NB4 (cell line): Measurements from ENCODE around the gene SMCR8.

ENCODE experiments used
- CTCF ChIP-seq: IDR thresholded peaks from one replicate; pipeline ENCODE4 v1.5.1; 2012; ENCODE audit warnings: low read depth, low read length
- MAX ChIP-seq: IDR thresholded peaks from 2 replicates; pipeline ENCODE4 v1.6.1; 2011; ENCODE audit warnings: low read depth, low read length
- MYC ChIP-seq: IDR thresholded peaks from 2 replicates; pipeline ENCODE4 v1.6.1; 2011; ENCODE audit warnings: low read depth, low read length

- TF ChIP-seq MAX, result no peak
- TF ChIP-seq CTCF, result no peak
- TF ChIP-seq MYC, result no peak
Observed at GRCh38 chr17:18318771-18319450, 3.8 kb downstream of the SMCR8 start.
